HG03159 (cell line): ENCODE data around the gene ZNF428.
"Not testable (repeated sequence)": the region's sequence is repeated elsewhere in the genome, so short reads cannot be mapped to it uniquely, and the experiment has no call there.

Experiments used
- ATAC-seq: cut with Tn5 transposase; IDR thresholded peaks from one replicate; pipeline ENCODE4 v1.9.1; 2021; ENCODE audit warnings: mild to moderate bottlenecking, moderate library complexity; ENCODE audit not compliant: unreplicated experiment

ZNF428 gene

DNA sequence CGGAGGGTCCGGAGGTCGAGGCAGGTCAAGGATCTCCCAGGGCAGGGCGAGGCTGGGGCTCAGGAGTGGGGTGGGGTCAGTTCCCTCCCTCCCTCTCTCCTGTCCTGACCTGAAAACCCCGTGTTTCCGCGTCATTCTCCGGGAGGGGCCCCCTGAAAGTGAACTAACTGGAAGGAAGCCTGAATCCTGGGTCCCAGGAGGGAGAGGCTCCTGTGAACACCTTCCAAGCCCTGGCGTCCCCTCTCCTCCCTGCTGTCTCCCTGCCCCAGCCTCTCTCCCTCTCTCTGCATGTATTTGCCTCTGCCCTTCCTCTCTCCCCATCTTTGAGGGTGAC is 21.0 kb upstream of the ZNF428 start:
- no peak for ATAC-seq

DNA sequence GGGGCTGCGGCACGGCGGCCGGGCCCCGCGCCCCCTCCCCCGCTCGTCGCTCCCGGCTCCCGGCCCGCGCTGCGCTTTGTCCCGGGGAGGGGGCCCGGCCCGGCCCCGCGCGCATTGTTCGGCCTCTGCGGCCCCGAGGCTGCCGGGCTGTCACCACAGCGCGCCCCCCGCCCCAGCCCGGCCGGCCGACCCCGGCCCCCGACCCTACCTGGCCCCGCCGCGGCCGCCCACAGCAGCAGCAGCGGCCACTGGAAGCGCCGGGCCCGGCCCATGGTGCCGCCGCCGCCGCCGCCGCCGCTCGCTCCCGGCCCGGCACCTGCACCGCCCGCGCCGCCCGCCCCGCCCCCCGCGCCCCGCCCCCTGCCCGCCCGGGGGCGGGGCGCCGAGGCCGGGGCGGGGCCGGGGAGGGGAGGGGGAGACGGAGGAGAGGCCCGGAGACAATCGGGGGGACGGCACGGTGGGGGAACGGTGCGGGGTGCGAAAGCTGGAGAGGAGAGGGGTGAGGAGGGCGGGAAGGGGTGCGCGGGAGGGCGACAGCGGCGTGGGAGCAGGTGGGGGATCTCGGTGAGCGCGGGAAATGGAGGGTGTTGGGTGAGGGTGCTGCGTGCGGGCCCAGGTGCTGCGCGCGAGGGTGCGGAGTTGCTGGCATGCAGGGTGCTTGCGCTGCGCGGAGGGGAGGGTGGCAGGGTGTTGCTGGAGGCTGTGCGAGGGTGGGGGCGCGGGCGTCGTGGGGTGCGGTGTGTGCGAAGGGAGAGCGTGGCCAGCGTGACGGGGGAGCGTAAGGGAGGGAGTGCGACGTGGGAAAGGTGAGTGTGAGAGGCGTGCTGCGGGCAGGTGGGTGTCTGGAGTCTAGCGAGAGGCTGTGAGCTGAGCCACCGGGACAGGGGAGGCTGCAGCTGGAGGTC is 20.3 kb upstream of the ZNF428 start, which contains the start of gene CADM4:
CADM4 (minus strand) TSS at position 332 of the 905 bp plus-strand sequence; CDS start at position 272, 60 bp downstream.
- ATAC-seq: no peak

DNA sequence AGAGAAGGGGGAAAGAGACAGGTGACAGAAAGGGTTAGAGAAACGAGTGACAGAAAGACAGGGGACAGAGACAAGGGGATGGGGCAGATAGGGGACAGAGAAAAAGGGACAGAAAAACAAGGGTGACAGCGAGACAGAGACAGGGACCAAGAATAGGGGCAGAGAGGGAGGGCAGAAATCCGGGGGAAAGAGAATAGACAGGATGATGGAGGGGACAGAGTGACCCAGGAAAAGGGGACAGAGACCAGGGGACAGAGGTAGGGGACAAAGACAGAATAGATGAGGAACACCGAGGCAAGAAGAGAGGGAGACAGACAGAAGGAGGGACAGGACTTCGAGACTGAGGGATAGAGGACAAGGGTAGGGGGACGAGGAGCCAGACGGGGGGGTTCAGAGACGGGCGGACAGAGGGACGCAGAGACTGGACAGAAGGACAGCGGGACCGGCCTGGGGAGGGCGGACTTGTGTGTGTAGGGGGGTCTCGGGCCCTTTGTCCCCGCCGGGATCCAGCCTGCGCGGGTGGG is 19.6 kb upstream of the ZNF428 start:
- no peak for ATAC-seq

DNA sequence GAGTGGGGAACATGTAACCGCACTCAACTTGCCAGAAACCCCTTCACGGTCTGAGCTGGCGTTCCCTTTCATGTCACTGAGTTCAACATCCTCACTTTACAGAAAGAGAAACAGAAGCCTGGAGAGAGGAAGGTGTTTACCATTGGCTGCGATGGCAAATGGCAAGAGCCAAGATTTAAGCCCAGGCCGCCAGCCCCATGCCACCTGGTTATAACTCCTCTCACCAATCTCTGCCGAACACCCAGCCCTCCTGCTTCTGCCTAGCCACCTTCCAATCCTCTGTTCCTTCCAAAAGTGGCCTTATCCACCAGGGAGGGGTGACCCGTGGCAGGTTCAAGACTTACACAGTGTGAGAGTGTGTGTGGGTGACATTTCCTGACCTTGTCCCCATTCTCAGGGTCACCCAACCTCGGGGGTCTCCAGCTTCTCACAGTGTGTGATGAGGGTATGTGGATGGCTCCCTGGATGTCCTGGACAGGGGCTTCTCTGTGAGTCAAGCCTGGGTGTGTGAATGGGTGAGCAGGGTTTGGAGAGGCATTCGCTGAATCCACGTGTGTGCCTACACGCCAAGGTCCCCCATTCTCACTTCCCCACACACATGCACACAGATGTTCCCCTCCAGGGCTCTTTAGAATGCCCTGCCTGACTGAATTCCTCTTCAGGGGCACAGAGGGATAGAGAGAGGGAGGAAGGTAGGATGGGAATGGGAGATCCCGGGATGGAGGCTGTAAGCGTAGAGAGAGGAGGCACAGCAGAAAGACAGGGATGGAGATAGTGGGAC is 19.0 kb upstream of the ZNF428 start:
- no peak for ATAC-seq

DNA sequence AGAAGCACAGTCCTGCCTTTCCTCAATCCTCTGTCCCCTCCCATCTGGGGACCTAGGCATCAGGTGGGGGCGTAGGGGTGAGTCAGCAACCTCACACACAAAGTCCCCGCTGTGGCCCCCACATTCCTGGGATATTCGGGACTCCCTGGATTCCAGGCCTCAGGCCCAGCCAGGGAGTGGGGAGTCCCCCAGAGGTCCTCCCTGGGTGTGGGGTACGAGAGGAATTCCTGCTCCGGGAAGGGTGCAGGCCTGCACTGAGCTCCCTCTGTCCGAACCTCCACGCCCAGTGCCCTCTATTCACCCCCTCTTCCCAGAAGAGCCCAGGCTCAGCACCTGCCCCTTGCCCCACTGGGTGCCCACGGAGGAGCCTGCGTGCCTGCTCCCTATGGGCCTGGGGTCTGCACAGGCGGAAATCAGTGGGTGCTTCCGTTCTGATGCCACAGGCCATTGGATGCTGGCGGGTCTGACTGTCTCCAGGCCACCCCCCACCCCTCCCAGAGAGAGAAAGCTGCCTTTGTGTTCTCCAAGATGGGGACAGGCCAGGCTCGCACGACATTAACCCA is 16.8 kb upstream of the ZNF428 start:
- ATAC-seq: no peak

DNA sequence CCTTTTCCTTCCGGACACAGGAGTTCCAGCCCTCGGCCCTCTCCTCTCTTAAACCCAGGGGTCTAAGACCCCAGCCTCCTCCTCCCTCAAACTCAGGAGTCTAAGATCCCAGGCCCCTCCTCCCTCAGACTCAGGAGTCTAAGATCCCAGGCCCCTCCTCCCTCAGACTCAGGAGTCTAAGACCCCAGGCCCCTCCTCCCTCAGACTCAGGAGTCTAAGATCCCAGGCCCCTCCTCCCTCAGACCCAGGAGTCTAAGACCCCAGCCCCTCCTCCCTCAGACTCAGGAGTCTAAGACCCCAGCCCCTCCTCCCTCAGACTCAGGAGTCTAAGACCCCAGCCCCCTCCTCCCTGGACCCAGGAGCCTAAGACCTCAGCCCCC is 16.1 kb upstream of the ZNF428 start:
- not testable (repeated sequence) for ATAC-seq

DNA sequence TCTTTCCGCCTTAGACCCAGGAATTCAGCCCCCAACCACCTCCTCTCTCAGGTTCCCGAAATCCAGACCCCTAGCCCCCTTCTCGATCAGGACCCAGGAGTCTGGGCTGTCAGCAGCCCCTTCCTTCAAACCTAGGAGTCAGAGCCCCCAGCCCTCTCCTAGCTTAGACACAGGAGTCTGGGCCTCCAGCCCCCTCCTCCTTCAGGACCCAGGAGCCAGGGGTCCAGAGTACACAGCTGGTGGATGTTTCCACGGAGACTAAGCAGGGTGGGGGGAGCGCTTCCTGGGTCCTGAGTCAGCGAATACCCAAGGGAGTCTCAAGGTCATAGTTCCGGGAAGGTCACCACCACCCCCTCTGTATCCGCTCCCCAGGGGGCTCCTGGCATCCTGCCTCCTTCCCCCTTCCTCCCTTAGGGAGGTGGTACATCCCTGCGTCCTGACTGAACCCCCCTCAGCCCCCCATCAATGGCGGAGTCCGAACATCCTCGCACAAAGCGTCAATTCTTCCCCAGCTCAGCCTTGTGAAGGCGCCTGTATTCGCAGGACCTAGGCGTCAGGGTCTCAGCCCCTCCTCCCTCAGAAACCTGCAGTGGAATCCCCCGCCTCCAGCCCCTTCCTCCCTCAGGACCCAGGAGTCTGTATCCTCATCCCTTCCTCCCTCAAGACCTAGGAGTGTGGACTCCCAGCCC is 15.6 kb upstream of the ZNF428 start:
- ATAC-seq: no peak

DNA sequence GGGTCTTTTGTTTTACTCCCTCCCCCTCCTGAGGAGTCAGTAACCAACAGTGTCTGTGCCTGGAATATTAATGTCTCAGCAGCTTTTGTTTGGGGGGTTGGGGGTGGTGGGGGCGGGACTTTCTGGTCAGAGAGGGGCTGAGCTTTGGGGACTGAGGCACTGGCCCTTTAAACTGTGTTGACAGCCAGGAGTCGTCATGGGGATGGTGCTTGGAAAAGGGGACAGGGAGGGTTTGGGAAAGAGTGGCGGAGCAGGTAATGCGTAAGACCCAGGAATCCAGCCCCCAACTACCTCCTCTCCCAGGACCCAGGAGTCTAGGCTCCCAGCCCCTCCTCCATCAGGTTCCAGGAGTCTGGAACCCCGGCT is 15.1 kb upstream of the ZNF428 start:
- ATAC-seq: no peak

DNA sequence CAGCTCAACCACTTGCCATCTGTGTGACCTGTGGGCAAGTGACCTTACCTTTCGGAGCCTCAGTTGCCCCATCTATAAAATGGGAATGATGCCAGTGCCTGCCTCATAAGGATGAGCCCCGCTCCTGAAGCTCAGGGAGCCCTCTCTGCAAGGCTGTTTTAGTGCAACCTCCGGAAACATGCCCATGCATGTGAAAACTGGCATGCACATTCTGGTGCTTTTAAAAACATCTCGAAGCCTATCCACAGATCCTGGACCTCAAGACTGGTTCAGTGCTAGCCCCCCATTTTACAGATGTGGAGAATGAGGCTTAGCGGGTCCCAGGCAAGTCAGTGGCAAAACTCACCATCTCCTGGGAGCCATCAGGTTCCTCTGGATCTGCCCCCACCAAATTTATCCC is 14.6 kb upstream of the ZNF428 start:
- no peak for ATAC-seq

DNA sequence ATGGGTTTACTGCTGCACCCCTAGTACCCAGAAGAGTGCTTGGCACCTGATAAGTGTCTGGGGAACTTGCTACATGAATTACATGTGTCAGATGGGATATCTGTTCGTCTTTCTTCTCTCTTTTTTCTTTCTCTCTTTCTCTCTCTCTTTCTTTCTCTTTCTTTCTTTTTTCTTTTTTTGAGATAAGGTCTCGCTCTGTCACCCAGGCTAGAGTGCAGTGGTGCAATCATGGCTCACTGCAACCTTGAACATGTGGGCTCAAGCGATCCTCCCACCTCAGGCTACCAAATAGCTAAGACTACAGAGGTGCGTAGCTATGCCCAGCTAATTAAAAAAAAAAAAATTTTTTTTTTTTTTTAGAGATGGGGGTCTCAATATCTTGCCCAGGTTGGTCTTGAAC is 14.1 kb upstream of the ZNF428 start:
- no peak for ATAC-seq

DNA sequence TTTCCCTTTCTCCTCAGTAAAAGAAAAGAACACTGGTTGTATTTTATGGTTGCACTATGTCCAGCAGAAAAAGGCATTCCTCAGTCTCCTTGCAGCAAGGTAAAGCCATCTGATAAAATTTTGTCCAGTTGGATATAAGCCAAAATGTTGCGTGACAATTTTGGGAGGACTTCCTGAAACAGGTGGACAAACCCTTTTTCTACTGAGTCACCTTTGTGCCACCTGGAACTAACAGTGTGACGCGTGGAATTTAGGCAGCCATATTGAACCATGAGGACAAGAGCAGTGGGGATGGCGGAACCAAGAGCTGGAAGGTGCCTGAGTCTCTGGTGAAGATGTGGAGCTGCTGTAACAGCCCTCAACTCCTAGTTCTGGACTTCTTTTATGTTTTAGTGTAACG is 12.1 kb upstream of the ZNF428 start:
- no peak for ATAC-seq

DNA sequence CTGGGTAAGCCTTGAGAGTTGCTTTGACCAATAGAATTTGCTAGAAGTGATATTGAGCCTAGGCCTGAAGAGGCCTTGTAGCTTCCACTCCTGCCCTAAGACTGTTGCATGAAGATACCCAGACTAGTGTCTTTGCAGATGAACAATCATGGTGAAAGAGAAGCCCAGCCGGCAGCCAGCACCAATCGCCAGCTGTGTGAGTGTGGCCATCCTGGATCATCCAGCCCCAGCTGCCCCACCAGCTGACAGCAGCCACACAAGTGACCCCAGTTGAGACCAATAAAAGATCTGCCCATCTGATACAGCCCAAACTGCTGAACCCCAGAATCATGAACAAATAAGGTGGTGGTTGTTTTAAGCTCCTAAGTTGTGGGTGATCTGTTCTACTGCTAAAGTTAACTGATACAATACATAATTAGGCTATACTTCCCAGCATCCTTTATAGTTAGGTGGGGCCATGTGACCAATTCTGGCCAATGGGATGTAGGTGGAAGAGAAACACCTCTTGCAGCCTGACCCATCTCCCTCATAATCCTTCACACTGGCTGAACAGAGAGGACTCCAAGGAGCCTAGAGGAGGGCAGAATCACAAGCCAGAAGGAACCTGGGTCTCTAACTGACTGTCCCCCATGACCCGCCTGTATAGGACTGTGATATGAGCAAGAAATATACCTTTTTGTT is 9.4 kb upstream of the ZNF428 start:
- no peak for ATAC-seq

DNA sequence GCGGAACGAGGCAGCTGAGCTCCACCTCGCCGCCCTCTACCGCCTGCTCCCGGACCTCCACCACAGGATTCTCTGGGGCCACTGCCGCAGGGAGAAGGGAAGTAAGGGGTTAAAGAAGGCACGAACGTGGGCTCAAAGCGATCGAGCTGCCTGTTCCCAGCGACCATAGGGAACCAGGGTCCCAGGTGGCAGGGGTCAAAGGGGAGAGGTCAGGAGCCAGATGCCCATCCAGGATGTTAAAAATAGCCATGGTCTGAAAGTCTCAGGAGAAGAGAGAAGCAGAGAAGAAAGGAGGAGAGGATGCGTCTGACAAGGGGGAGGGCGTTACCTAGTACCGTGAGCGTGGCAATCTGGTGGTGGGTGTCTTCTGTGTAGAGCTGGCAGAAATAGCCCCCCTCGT is 7.4 kb upstream of the ZNF428 start:
- ATAC-seq: no peak

DNA sequence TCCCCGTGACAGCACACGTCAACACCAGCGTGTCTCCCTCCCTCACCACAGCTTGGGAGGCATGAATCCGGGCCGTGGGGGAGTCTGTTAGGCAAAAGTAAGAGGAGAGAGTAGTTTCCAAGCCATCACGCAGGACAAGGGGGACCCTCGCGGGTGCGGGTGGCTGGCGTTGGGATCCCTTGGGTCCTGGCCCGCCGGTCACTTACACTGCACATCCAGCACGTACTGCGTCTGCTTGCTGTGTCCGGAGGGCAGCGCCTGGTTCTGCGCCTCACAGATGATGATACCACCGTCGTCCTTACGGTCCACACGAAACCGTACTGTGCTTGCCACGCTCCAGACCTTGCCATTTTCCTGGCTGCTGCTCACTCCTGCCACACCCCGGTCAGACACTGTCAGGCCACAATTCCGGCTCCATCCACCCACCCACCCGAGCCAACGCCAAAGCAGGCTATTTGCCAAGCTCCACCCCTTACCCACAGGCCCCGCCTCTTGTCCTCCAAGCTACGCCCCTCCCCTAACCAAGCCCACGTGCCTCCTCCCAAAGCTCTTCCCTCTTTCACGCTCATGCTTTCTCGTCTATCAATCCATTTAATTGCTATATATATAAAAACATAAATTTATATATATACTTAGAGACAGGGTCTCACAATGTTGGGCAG is 6.6 kb upstream of the ZNF428 start:
- ATAC-seq: no peak

DNA sequence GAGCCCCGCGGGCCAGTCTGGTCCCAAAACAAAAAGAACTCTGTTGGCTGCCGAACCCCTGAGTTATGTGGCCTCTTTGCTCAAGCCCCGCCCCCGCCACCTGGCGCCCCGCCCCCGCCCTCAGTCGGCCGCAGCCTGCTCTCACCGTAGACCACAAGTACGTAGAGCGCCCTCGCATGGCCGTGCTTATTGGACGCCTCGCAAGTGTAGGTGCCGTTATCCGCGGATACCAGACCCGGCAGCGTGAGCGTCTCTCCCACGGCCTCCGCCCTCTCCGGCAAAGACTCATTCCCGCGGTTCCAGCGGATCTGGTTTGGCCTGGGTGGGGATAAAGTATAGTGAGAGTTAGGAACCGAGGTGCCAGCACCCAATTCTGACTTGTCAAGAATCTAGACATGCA is 5.5 kb upstream of the ZNF428 start:
- ATAC-seq: no peak

DNA sequence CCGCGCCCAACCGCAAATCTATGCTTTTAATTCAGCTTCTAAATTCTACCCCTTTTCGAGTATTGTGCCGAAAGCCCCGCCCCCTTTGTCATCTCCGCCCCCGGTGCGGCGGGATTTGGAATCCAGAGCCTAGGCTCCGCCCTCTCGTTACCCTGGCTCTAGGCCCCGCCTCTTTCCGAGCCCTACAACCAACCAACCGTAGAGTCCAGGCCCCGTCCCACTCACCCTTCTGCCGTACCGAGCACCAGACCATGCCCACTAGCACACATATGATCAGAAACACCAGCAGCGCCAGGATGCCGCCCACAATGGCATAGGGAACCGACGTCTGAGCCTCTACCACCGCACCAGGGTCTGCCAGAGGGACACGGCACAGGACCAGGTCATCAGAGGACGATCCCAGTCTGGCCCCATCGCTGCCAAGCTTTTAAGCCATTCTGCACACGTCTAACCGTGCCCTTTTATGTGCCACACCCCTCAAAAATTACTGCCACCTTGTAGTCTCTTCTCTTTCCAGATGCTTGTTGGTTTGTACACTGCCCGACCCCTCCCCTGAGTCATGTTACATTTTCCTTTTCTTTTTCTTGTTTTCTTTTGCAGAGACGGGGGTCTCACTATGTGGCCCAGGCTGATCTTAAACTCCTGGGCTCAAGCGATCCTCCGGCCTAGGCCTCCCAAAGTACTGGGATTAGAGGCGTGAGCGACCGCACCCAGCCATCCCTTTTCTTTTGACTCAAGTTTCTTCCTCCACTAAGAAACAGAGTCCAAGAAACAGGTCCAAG is 4.7 kb upstream of the ZNF428 start:
- no peak for ATAC-seq

DNA sequence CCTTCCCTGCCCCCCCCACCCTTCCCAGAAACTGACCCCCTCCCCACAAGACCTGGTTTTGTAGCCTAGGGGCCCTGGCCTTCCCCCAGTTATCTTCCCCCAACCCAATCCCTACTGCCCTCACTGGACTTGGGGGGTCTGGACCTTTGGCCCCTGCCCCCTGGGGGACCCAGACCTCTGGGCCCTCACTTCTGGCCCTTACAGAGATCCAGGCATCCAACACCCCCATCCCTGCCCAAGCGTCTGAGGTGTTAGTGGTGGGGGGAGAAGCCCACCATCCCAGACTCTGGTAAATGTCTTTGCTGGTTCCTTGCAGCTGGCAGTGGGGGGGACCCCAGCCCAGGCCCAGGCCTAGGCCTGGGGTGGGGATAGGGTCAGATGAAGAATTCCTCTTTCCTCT is 3.5 kb upstream of the ZNF428 start:
- ATAC-seq: no peak

DNA sequence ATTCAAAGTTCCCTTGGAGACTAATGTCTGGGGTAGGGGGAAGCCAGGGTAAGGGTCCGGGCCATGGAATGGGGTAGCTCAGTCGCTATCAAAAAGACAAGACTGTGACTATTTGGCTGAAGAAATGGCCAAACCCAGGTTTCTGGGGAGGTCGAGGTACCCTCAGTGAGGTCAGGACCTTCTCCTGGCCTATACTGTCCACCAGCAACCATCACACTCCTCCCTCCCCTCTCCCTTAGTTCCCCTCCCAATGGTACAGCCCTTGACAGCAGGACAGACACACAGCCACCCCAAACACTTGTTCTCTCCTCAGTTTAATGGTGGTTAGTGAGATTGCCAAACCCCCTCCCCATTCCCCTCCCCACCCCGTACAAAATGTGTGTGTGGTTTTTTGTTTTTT is 2.6 kb upstream of the ZNF428 start:
- ATAC-seq: no peak
